RWPE1 (cell line): ENCODE results near the gene HNRNPF.

Experiments used
- CTCF ChIA-PET: fragments of 350-600 bp; sonication (Branson Sonifier 250); formaldehyde crosslinking; extraction: SDS; loops from one replicate; lab custom pipeline; 2021; lab: Yijun Ruan, JAX
- POLR2A ChIA-PET: fragments of 400-600 bp; formaldehyde crosslinking; extraction: SDS; loops from one replicate; lab custom pipeline; 2020; ENCODE audit warnings: antibody characterized with exemption; ENCODE audit not compliant: low non-redundant PET; lab: Yijun Ruan, JAX
- DNase-seq: peaks from one replicate; pipeline ENCODE4 v3.0.0; 2012; ENCODE audit warnings: low spot score
- H3K27ac ChIP-seq: fragments of 450-650 bp; 2 replicates; pipeline ENCODE4 v1.5.1; 2017
- TF ChIP-seq, protein P1 (sequence below): fragments of 450-650 bp; conservative IDR thresholded peaks from 2 replicates; pipeline ENCODE4 v1.5.1; 2017; ENCODE audit warnings: low read depth, mild to moderate bottlenecking

HNRNPF gene

DNA sequence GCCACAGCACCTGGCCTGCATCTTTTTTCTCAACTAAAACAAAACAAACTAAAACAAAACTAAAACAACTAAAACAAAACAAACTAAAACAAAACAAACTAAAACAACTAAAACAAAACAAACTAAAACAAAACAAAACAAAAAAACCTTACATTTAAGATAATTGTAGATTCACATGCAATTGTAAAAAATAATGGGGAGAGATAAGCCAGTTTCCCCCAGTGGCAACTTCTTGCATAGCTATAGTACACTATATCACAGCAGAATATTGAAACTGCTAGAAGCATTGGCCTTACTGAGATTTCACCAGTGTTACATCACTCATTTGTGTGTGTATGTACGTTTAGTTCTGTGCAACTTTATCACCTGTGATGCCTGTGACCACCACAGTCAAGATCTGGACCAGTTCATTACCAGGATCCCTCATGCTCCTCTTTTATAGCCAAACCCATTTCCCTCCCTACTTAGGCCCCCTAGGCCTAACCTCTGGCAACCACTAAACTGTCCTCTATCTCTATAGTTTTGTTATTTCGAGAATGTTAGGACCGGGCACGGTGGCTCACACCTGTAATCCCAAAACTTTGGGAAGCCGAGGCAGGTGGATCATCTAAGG lies 28.3 kb downstream of the HNRNPF start:
- peak; percentile 34 for DNase-seq
- ChIA-PET POLR2A (no interaction called here), CTCF (interaction anchor here (0.5 to 1.0 kb wide), 2 partner anchors 88 to 115 kb away, joined by 3 read pairs; no protein-coding TSS in a partner anchor)
- TF ChIP-seq, protein P1, sequence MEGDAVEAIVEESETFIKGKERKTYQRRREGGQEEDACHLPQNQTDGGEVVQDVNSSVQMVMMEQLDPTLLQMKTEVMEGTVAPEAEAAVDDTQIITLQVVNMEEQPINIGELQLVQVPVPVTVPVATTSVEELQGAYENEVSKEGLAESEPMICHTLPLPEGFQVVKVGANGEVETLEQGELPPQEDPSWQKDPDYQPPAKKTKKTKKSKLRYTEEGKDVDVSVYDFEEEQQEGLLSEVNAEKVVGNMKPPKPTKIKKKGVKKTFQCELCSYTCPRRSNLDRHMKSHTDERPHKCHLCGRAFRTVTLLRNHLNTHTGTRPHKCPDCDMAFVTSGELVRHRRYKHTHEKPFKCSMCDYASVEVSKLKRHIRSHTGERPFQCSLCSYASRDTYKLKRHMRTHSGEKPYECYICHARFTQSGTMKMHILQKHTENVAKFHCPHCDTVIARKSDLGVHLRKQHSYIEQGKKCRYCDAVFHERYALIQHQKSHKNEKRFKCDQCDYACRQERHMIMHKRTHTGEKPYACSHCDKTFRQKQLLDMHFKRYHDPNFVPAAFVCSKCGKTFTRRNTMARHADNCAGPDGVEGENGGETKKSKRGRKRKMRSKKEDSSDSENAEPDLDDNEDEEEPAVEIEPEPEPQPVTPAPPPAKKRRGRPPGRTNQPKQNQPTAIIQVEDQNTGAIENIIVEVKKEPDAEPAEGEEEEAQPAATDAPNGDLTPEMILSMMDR: no peak
- peak overlapping the region; percentile 28; the same call in 1 of the 2 replicates for H3K27ac ChIP-seq

DNA sequence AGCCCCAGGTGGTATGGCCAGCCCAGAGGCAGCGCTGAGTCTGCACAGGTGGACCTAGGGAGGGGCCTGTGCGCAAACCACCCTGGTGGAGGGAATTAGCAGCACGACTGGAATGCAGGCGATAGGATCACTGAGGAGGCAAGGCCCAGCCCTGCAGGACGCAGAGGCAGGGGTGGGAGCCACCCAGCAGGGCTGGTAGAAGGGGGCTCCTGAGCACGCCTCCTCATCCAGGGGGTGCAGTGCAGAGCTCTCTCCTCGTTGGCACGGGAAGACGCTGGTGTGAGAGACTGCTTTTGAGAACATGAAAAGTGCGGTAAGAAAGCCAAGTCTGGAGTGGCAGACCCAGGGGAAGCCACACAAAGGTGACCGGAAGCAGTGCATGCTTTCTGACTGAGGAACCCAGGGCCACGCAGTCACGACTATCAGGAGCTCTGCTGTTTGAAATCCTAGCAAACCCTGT lies 31.5 kb downstream of the HNRNPF start:
- CTCF ChIA-PET: interaction anchor here (0.7 kb wide), 1 partner anchor 29 kb away, joined by 3 read pairs; no protein-coding TSS in a partner anchor
- no peak for DNase-seq
- no peak overlapping the region for H3K27ac ChIP-seq
- TF ChIP-seq, protein P1: no peak
- POLR2A ChIA-PET: no interaction called here

DNA sequence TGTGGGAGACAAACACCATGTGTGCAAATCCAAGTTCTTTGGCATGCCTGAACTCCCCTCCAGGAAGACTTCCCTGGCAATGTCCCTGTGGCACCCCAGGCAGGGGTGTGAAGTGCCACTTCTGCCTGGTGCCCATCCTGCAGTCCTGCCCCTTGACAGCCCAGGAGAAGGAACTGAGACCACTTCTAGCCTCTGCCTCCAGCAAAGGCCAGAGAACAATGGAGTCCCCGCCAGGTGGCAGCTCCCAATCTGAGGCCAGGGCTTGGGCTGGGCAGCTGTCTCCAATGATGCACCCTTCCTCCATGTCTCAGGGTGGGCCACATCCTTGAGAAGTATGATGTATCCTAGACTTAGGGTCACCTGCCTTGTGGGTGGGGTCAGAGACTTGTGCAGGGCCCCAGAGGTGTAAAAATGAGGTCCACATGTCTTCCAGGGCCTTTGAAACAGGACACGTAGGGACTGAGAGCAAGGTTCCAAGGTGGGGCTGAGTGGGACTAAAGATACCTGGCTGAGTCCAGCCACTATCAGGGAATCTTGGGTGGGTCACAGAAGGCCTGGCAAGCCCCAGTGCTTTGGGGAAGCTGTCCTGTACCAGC lies 32.1 kb downstream of the HNRNPF start:
- CTCF ChIA-PET: interaction anchor here (0.7 kb wide), 1 partner anchor 29 kb away, joined by 3 read pairs; no protein-coding TSS in a partner anchor
- TF ChIP-seq, protein P1: no peak

DNA sequence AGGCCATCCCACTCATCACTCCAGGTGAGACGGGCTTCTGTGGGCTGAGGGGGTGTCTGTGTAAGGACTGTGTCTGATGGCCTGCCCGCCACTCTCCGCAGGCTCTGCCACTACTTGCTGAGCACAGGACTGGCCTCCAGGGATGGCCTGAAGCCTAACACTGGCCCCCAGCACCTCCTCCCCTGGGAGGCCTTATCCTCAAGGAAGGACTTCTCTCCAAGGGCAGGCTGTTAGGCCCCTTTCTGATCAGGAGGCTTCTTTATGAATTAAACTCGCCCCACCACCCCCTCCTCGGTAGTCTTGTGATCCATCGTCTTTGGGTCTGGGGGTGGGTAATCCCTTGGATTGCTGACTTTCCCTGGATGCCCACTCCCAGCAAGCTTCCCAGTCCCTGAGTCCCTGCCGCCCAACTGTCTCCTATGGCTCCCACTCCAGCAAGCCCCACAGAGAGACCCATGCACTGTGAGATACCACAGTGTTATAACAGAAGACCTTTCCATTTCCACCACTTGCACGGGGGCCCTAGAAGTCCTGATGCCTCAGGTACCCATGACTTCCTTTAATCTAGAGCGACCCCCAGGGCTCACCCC lies 32.8 kb downstream of the HNRNPF start:
- H3K27ac ChIP-seq: no peak overlapping the region
- TF ChIP-seq, protein P1: no peak
- ChIA-PET CTCF (no interaction called here), POLR2A (no interaction called here)
- DNase-seq: no peak

More for the DNA sequence above, 32.1 kb downstream of the HNRNPF start:
- POLR2A ChIA-PET: no interaction called here
- DNase-seq: no peak
- no peak overlapping the region for H3K27ac ChIP-seq

DNA sequence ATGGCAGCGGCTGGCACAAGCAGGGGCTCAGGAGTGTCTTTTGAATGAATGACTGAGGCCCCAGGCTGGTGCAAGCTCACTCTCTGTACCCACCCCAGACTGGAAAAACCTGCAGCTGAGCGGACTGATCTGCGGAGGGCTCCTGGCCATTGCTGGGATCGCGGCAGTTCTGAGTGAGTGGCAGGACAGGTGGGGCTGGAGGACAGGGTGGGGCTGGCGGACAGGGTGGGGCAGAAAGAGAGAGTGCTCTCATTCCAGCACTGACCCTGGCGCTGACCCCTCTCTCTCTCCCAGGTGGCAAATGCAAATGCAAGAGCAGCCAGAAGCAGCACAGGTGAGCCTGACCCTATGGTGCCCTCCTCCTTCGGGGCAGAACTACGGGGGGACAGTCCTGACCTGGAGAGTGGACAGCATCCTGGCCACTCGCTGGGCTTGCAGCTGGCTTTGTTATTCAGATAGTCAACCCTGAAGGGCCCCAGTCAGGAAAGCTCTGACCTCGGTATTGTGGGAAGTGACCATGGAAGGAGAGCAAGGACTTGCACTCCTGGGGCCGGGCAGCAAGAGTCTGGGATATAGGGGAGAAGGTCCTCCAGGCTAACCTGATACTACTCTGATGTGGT lies 33.5 kb downstream of the HNRNPF start:
- TF ChIP-seq, protein P1: no peak
- no peak for DNase-seq
- CTCF ChIA-PET: interaction anchor here (0.6 kb wide), 2 partner anchors 15 to 83 kb away, joined by 3 to 4 read pairs; no protein-coding TSS in a partner anchor
- H3K27ac ChIP-seq: no peak overlapping the region
- POLR2A ChIA-PET: no interaction called here

DNA sequence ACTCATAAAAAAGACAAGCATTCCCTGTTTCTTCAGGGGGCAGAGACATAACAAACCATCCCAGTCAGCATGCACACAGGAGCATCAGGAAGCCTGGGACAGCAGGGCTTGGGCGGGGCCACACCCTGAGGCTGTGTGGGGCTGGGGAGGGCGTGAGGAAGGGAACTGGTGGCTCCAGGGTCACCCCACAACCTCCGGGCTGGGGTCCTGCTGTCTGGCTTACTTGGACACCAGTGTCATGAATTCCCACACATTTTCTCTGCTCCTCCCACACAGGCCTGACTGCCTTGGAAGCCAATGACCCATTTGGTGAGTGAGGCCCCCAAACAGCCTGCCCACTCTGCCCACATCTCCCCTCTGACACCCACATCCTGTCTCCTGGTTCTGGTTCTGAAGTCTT lies 34.8 kb downstream of the HNRNPF start:
- CTCF ChIA-PET: interaction anchor here (0.8 kb wide), 1 partner anchor 308 kb away, joined by 3 read pairs; no protein-coding TSS in a partner anchor
- H3K27ac ChIP-seq: no peak overlapping the region
- POLR2A ChIA-PET: no interaction called here
- TF ChIP-seq, protein P1: no peak
- no peak for DNase-seq
